NCI-H345 (cell line): ENCODE results near the gene RAX.

Source experiments
- DNase-seq: peaks from one replicate; lab custom pipeline; 2025; lab: John Stamatoyannopoulos, UW

RAX gene

GRCh38 chr18:59272891-59273758, at the start of gene RAX:
Gene RAX (minus strand): TSS chr18:59273454. CDS start chr18:59273206, 248 bp downstream.
- DNase-seq, result no peak

DNA sequence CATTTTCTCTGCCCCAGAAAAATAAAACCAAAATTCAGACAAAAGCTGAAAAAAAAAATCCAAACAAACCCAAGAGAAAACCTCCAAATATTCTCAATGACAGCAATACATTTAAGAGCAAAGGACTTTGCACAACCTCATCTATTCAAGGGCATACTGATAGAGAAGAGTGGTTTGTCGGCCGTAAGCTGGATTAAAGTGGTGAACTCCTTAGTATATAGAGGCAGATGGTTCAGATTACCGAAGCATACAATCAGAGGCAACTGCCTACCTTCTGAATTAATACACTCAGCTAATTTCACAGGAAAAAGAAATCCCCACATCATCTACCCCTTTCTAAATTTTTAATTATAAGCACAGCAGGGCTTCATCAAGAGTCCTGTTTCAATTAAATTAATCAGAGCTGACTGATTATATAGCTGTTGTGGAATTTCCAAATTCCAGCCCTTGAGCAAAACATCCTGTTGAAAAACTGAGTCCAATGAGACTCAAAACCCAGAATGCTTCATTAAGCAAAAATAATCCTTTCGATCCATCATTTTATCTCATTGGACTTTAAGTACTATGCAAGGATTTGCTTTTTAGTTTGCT, 45.3 kb upstream of the RAX start, which contains the start of gene CPLX4:
CPLX4 (minus strand) TSS at position 190 of the 591 bp plus-strand sequence; CDS start at position 3, 187 bp downstream.
- no peak for DNase-seq

DNA sequence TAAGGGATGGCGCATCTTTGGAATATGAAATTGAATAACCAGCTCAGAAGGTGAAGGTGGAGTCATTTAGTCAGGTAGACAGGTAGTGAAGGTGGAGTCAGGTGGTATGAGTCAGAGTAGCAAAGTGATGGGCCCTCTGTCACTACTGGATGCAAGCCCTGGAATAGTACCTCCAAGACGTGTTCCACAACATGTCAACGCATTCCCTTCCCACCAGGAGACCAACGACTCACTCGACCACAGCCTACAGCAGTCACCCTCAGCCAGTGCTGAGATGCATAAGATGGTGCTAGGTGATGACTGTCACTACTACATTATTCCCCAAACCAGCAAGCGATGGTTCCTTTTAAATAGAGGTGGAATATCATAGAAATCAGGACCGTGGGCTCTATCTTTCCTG, 38.4 kb upstream of the RAX start:
- no peak for DNase-seq

GRCh38 chr18:59308938-59309260, 35.6 kb upstream of the RAX start:
- DNase-seq, result no peak

GRCh38 chr18:59308248-59308937, 35.1 kb upstream of the RAX start:
- peak; percentile 74 for DNase-seq

DNA sequence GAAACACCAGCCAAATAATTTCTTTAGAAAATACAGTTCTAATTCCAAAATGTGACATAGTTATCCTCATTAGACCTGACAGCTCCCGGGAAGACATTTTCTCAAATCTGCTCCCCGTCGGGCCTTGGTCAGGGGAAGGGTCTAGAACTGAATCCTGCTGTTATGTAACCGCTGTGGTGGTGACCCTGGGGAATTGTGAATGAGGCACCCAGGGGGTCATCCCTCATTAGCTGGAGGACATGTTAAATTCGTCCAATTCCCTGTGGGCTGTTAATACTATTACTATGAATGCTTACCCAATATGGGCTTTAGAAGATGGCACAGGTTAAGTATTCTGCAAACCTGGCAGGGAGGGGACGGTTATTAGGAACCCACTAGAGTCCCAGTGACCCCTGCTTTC, 33.4 kb upstream of the RAX start:
- DNase-seq, result no peak

DNA sequence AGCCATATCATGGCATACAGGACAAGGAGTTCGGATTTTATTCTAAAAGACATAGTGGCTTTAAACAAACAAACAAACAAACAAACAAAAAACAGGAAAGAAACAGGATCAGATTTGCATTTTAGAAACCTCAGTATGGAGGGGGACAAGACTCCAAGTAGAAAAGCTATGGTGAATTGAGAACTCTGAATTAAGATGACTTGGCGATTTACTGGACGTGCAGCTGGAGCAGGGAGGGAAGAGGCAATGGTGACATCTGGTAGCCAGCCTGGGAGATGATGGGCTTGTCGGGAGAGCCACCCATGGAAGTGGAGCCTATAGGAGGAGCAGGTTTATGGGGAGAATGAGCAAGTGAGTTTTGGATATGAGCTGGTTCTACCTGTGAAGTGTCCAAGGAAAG, 32.0 kb upstream of the RAX start:
- no peak for DNase-seq

- no peak for DNase-seq
Measured at GRCh38 chr18:59303656-59304195, 30.5 kb upstream of the RAX start.

GRCh38 chr18:59303006-59303405, 29.8 kb upstream of the RAX start:
- no peak for DNase-seq

- DNase-seq, result no peak
Measured at GRCh38 chr18:59301929-59302328, 28.7 kb upstream of the RAX start.

DNA sequence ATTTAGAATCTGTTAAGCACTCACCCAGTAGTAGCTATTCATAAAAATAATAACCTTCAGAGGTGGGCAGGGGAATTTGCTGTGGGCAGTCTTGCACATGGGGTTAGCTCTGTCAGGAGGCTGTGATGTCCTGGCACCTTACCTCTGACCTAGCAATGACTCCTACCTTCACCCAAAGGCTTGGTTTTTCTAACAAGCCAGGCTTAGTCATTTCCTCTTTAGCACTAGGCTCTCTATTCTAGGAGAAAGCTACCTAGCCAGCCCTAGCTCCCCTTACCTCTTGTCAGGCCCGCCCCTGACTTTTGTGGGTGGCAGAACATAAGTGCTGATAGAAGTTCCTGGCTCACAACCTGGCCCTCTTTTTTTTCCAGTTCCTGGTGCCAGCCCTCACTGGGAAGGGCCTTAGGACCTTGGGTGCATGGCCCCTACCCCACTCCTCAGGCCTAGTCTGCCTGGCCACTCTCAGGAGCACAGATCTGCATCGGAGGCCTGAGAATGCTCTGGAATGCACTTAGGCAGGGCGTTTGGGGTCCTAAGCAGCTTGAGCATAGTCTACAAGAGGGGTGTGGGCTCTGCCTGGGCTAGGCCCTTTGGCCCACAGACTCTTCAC, 27.5 kb upstream of the RAX start:
- no peak for DNase-seq

DNA sequence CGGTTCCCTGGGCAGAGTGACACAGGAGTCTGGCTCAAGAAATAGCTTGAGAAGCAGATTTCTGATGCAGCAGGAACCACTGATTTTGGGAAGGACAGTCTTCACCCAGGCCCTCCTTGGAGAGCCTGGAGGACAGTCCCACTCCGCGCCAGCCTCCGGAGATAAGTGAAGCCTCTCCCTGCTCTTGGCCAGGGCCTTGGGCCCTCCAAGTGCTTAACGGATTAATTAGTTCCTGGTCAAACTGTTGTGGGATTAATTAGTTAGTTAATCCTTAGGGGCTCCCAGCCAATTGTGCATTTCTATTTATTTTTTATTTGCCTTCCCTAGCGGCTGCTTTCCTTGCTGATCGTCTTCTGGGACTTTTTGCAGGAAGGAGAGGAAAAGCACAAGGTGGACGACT, 25.6 kb upstream of the RAX start:
- DNase-seq, result no peak

DNA sequence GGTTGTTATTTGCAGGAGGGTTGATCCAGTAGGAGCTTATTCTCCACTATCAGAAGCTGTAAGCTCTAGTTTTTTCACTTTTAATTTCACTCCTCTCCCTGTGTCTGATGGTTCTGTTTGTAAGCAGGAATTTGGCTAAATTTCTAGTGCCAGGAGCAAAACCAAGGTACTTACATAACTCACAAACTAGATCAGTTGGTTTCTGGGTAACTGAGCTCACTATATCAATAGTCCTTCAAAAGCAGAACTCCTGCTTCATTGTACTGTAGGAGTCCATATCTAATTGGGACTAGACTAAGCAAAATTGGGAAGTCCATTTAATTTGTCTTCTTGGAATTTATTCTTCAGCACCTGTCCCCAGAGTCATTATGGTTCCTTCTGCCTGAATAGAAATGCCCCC, 20.1 kb upstream of the RAX start:
- no peak for DNase-seq

- DNase-seq, result no peak
Measured at GRCh38 chr18:59286341-59286740, 13.1 kb upstream of the RAX start.

GRCh38 chr18:59282341-59282740, 9.1 kb upstream of the RAX start:
- no peak for DNase-seq

GRCh38 chr18:59279722-59280121, 6.5 kb upstream of the RAX start:
- DNase-seq, result no peak

GRCh38 chr18:59279193-59279592, 5.9 kb upstream of the RAX start:
- no peak for DNase-seq

GRCh38 chr18:59278793-59279192, 5.5 kb upstream of the RAX start:
- DNase-seq, result no peak

- DNase-seq, result no peak
Measured at GRCh38 chr18:59276047-59276446, 2.8 kb upstream of the RAX start.

- no peak for DNase-seq
Measured at GRCh38 chr18:59275406-59275949, 2.2 kb upstream of the RAX start.

- DNase-seq, result no peak
Measured at GRCh38 chr18:59274533-59274928, 1.3 kb upstream of the RAX start.
